Testis (tissue), 2 donors: ENCODE measurements around the gene ANKS1B.

ENCODE experiments used
- CTCF ChIP-seq, 3 experiments: fragments of 450-650 bp in 2 of 3; fragments of 200-600 bp in 1 of 3; sonication (generic) in 1 of 3; IDR thresholded peaks; one replicate each; pipeline ENCODE4 v1.5.1; 2016 to 2019; ENCODE audit warnings: antibody characterized with exemption in 3 of 3, mild to moderate bottlenecking in 2 of 3, moderate library complexity in 1 of 3
- POLR2A ChIP-seq: fragments of 450-650 bp; IDR thresholded peaks from one replicate; pipeline ENCODE4 v1.6.1; 2017; ENCODE audit warnings: antibody characterized with exemption, mild to moderate bottlenecking, moderate library complexity

GRCh38 chr12:99911081-99911480 is 73.7 kb downstream of the ANKS1B start:
- TF ChIP-seq CTCF (IDR thresholded peaks at IDR 0.05) (no peak), POLR2A (no peak)
